Stromal cell of bone marrow (primary cell): Measurements from ENCODE around the gene C3orf70.

ENCODE experiments used
- DNase-seq: peaks from one replicate; pipeline ENCODE4 v3.0.0-alpha.2; 2012; ENCODE audit warnings: low read depth

The C3orf70 gene

GRCh38 chr3:185051801-185052200, 101.1 kb downstream of the C3orf70 start:
- DNase-seq, result no peak

GRCh38 chr3:185049710-185050109, 103.2 kb downstream of the C3orf70 start:
- DNase-seq, result no peak

DNA sequence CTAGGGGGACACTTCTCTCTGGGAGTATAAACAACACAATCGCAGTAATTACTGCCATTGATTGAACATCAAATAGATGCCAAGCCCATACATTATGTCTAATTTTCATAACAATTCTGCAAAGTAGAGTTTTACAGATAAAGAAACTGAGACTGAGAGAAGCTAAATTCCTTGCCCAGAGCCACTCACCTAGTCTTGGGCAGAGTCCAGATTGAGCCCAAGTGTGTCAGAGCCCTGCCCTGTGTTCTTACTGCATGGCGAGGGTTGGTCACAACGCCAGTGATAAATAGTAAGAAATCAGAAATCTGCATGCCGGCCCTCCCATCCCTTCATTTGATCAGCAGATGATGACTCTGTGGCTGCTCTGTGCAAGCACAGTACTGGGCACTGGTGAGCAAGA, 106.3 kb downstream of the C3orf70 start:
- DNase-seq, result no peak

GRCh38 chr3:185046164-185046515, 106.7 kb downstream of the C3orf70 start:
- no peak for DNase-seq

GRCh38 chr3:185042312-185043050, 110.4 kb downstream of the C3orf70 start:
- DNase-seq, result no peak

DNA sequence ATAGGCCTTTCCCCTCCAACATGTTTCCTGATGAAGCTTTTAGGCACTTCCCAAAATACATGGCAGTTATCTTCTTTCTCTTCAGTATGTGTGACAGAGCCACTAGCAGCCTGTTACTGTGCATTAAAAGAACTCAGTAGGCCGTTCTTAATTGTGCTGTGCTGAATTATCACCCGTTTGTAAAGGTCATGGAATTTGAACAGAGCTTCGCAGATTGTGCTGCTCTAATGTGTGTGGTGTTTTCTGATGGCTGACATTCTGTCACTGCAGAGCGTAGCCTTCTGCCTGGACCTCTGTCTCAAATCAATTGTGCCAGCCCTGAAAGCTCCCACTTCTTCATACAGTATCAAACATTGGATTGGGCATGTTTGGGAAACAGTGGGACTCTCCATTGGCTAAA, 111.3 kb downstream of the C3orf70 start:
- DNase-seq, result no peak

GRCh38 chr3:185040425-185040824, 112.4 kb downstream of the C3orf70 start:
- DNase-seq, result no peak

- no peak for DNase-seq
Observed at GRCh38 chr3:185037801-185038200, 115.1 kb downstream of the C3orf70 start.

GRCh38 chr3:185030951-185031350, 121.9 kb downstream of the C3orf70 start:
- DNase-seq, result no peak

- no peak for DNase-seq
Observed at GRCh38 chr3:185030399-185030798, 122.5 kb downstream of the C3orf70 start.

GRCh38 chr3:185029086-185029485, 123.8 kb downstream of the C3orf70 start:
- no peak for DNase-seq

- DNase-seq, result no peak
Observed at GRCh38 chr3:185028121-185028520, 124.7 kb downstream of the C3orf70 start.
